Measurements from ENCODE around the gene ATP8B4. TPM values are rescaled to one million over a fixed set of nuclear protein-coding genes. Genes with fewer than 3 reads are reported as not detected.

Gene ATP8B4
- total and polyA plus RNA-seq, 2 donors (not counting 3 experiments of a cell fraction or from before 2014, with no cell fraction given) = not detected

DNA sequence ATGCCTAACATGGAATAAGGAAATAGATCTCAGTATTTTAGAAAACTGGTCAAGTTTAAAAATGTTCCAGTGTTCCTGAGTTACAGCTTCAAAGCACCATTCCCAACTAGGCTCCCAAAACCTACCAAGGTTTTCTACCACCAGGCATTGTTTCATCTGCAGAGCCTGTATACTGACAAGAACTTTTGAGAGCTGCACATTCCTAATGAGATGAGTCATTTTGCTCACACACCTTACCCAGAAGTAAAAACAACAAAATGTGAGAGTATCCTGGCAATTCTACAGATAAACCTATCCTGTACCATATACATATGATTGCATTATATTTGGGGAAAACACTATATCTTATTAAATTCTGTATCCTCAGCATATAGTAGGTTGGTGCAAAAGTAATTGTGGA, 90.7 kb downstream of the ATP8B4 start:
- CTCF ChIA-PET = no interaction called here
- no peak overlapping the region for H3K4me3 ChIP-seq (replicated peaks in 1 of 3; ENCODE audit: insufficient read depth in 1 of 3, low read depth in 1 of 3, low read length in 3 of 3)
- DNase-seq (ENCODE audit: low read depth, low spot score) (no peak), FAIRE-seq (no peak)
- H3K9ac ChIP-seq (replicated peaks; ENCODE audit: extremely low read depth, insufficient read depth, low read length) = no peak overlapping the region
- no TSS peak for BruUV-seq (replicated peaks)
- no peaks in the 10 kb centered on the region for H3K4me1 ChIP-seq (ENCODE audit: control insufficient read depth, extremely low read depth, insufficient read depth, low read length)
- no peaks in the 10 kb centered on the region for H3K36me3 ChIP-seq (ENCODE audit: control insufficient read depth in 2 of 2, extremely low read depth in 1 of 2, insufficient read depth in 2 of 2, low read length in 2 of 2)
- TF ChIP-seq FOS (IDR thresholded peaks at IDR 0.05; ENCODE audit: borderline replicate concordance, insufficient read depth, low read length) = no peak
- no peak for TF ChIP-seq JUN (IDR thresholded peaks at IDR 0.05; ENCODE audit: borderline replicate concordance, insufficient read depth, insufficient read length, low read depth)
- TF ChIP-seq POLR2A (IDR thresholded peaks at IDR 0.05; ENCODE audit: low read depth, low read length) = no peak
- no peak for TF ChIP-seq POLR2AphosphoS5 (IDR thresholded peaks at IDR 0.05; ENCODE audit: insufficient read depth, low read depth, low read length)
- TF ChIP-seq, protein P1, sequence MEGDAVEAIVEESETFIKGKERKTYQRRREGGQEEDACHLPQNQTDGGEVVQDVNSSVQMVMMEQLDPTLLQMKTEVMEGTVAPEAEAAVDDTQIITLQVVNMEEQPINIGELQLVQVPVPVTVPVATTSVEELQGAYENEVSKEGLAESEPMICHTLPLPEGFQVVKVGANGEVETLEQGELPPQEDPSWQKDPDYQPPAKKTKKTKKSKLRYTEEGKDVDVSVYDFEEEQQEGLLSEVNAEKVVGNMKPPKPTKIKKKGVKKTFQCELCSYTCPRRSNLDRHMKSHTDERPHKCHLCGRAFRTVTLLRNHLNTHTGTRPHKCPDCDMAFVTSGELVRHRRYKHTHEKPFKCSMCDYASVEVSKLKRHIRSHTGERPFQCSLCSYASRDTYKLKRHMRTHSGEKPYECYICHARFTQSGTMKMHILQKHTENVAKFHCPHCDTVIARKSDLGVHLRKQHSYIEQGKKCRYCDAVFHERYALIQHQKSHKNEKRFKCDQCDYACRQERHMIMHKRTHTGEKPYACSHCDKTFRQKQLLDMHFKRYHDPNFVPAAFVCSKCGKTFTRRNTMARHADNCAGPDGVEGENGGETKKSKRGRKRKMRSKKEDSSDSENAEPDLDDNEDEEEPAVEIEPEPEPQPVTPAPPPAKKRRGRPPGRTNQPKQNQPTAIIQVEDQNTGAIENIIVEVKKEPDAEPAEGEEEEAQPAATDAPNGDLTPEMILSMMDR (IDR thresholded peaks at IDR 0.05; ENCODE audit: extremely low read depth in 1 of 2, insufficient read depth in 1 of 2, low read depth in 1 of 2, low read length in 2 of 2) = no peak
- TF ChIP-seq GATA2 (IDR thresholded peaks at IDR 0.05; ENCODE audit: insufficient read depth, insufficient read length, low read depth, low read length) = no peak
- TF ChIP-seq, protein P2, sequence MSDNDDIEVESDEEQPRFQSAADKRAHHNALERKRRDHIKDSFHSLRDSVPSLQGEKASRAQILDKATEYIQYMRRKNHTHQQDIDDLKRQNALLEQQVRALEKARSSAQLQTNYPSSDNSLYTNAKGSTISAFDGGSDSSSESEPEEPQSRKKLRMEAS (IDR thresholded peaks at IDR 0.05; ENCODE audit: insufficient read depth, insufficient read length) = no peak
- TF ChIP-seq EZH2 (IDR thresholded peaks at IDR 0.05; ENCODE audit: borderline replicate concordance, low read depth, low read length, severe bottlenecking) = no peak
- TF ChIP-seq MYC (IDR thresholded peaks at IDR 0.05; ENCODE audit: low read depth, low read length) = no peak
- no peaks in the 10 kb centered on the region for H3K9me3 ChIP-seq (replicated peaks; ENCODE audit: control insufficient read depth, insufficient read depth, low read length)
- H3K79me2 ChIP-seq (ENCODE audit: control insufficient read depth, insufficient read depth, low read length) = no peaks in the 10 kb centered on the region
- H2AFZ ChIP-seq (ENCODE audit: low read depth, low read length) = no peak overlapping the region
- intact Hi-C loops (cut with micrococcal nuclease) (no loop called here), dilution Hi-C loops (cut with MboI; ENCODE audit: extremely low pct_ligation_motif_present, low sequenced_read_pairs) (no loop called here)
- POLR2A ChIA-PET = no interaction called here
- H3K9me1 ChIP-seq (replicated peaks; ENCODE audit: control insufficient read depth, extremely low read depth, insufficient read depth, low read length) = no peaks in the 10 kb centered on the region
- H4K20me1 ChIP-seq (replicated peaks; ENCODE audit: control insufficient read depth, extremely low read depth, insufficient read depth, low read length) = no peaks in the 10 kb centered on the region
- H3K27ac ChIP-seq (ENCODE audit: insufficient read depth, low read depth, low read length) = no peak overlapping the region
- H3K27me3 ChIP-seq (ENCODE audit: control insufficient read depth in 2 of 2, insufficient read depth in 2 of 2, low read length in 2 of 2) = no peaks in the 10 kb centered on the region
- no peak overlapping the region for H3K4me2 ChIP-seq (ENCODE audit: insufficient read depth, low read length)

Measured in endothelial cell of umbilical vein (primary cell).